IMR-90 (cell line): ENCODE data around the gene C1R. TPM values are rescaled to one million over a fixed set of nuclear protein-coding genes. Genes with fewer than 3 reads are reported as not detected.

Experiments
- ATAC-seq: fragments of 200-7000 bp; cut with Tn5 transposase; 2 replicates; pipeline ENCODE4 v1.9.1; 2020; ENCODE audit warnings: low read depth, mild to moderate bottlenecking, moderate library complexity
- BruUV-seq: library from RNA; stranded (reverse); fragments of 400-500 nt; replicated peaks from 2 replicates; lab custom pipeline; 2021; lab: Mats Ljungman, UMichigan
- CTCF ChIA-PET: fragments of 300-600 bp; formaldehyde crosslinking; extraction: SDS; loops from one replicate; lab custom pipeline; 2021; ENCODE audit warnings: antibody characterized with exemption; lab: Yijun Ruan, JAX
- POLR2A ChIA-PET: fragments of 300-600 bp; sonication (Branson Sonifier 250); formaldehyde crosslinking; loops from one replicate; lab custom pipeline; 2022; ENCODE audit warnings: antibody characterized with exemption; ENCODE audit not compliant: unreplicated experiment; lab: Charles Lee
- DNase-seq: peaks from one replicate; pipeline ENCODE4 v3.0.0; 2013
- H2AFZ ChIP-seq: replicated peaks from 2 replicates; pipeline ENCODE3; 2013; ENCODE audit warnings: low read length, mild to moderate bottlenecking; ENCODE audit not compliant: poor library complexity
- H2AK5ac ChIP-seq: 2 replicates; pipeline ENCODE4 v1.6.1; 2013; ENCODE audit warnings: low read depth, low read length, inconsistent platforms
- H2AK9ac ChIP-seq: replicated peaks from 2 replicates; pipeline ENCODE3; 2013; ENCODE audit warnings: mild to moderate bottlenecking, low read depth, low read length, moderate library complexity; ENCODE audit not compliant: poor library complexity
- H2BK120ac ChIP-seq: 2 replicates; pipeline ENCODE4 v1.6.1; 2013; ENCODE audit warnings: low read depth, low read length, inconsistent platforms
- H2BK15ac ChIP-seq: 3 replicates; pipeline ENCODE4 v1.6.1; 2013; ENCODE audit warnings: low read depth, low read length, inconsistent platforms
- H2BK20ac ChIP-seq: 2 replicates; pipeline ENCODE4 v1.6.1; 2013; ENCODE audit warnings: low read depth, mild to moderate bottlenecking, inconsistent platforms, low read length, moderate library complexity
- H2BK5ac ChIP-seq: 2 replicates; pipeline ENCODE4 v1.6.1; 2013; ENCODE audit warnings: mild to moderate bottlenecking, low read depth, low read length, inconsistent platforms; ENCODE audit not compliant: poor library complexity, severe bottlenecking
- H3K14ac ChIP-seq: replicated peaks from 2 replicates; pipeline ENCODE4 v1.6.1; 2013; ENCODE audit warnings: low read depth, low read length, inconsistent platforms
- H3K18ac ChIP-seq: 2 replicates; pipeline ENCODE4 v1.6.1; 2013; ENCODE audit warnings: low read depth, low read length, control low read depth
- H3K23ac ChIP-seq: 2 replicates; pipeline ENCODE4 v1.6.1; 2013; ENCODE audit warnings: low read depth, low read length, inconsistent platforms
- H3K27ac ChIP-seq: 2 replicates; pipeline ENCODE4 v1.5.1; 2013; ENCODE audit warnings: mild to moderate bottlenecking, control low read depth, low read length; ENCODE audit not compliant: insufficient read depth
- H3K27me3 ChIP-seq: 2 replicates; pipeline ENCODE4 v1.6.1; 2013; ENCODE audit warnings: low read length; ENCODE audit not compliant: control insufficient read depth, insufficient read depth
- H3K36me3 ChIP-seq: 2 replicates; pipeline ENCODE4 v1.6.1; 2013; ENCODE audit warnings: low read length, mixed read lengths; ENCODE audit not compliant: control insufficient read depth, insufficient read depth
- H3K4ac ChIP-seq: 2 replicates; pipeline ENCODE4 v1.6.1; 2013; ENCODE audit warnings: low read depth, low read length, inconsistent platforms
- H3K4me1 ChIP-seq: 2 replicates; pipeline ENCODE4 v1.6.1; 2013; ENCODE audit warnings: low read length, mixed read lengths; ENCODE audit not compliant: control insufficient read depth, insufficient read depth
- H3K4me2 ChIP-seq: 2 replicates; pipeline ENCODE4 v1.6.1; 2013; ENCODE audit warnings: low read depth, mild to moderate bottlenecking, control low read depth, low read length, moderate library complexity
- H3K4me3 ChIP-seq: 2 replicates; pipeline ENCODE4 v1.5.1; 2013; ENCODE audit warnings: low read depth, mild to moderate bottlenecking, control low read depth, low read length, moderate library complexity; ENCODE audit not compliant: insufficient read depth
- H3K56ac ChIP-seq: 2 replicates; pipeline ENCODE4 v1.6.1; 2013; ENCODE audit warnings: low read length, inconsistent platforms; ENCODE audit not compliant: insufficient read depth; ENCODE audit errors: extremely low read depth
- H3K79me1 ChIP-seq, 2 experiments: 2 replicates each; pipeline ENCODE4 v1.6.1; 2013; ENCODE audit warnings: low read length in 2 of 2, inconsistent platforms in 1 of 2, low read depth in 1 of 2
- H3K9ac ChIP-seq: 2 replicates; pipeline ENCODE4 v1.6.1; 2013; ENCODE audit warnings: low read depth, low read length, control low read depth
- H3K9me1 ChIP-seq: 2 replicates; pipeline ENCODE4 v1.6.1; 2013; ENCODE audit warnings: low read length, inconsistent platforms; ENCODE audit not compliant: insufficient read depth
- H3K9me3 ChIP-seq: 2 replicates; pipeline ENCODE4 v1.6.1; 2013; ENCODE audit warnings: low read length; ENCODE audit not compliant: control insufficient read depth, insufficient read depth
- H4K20me1 ChIP-seq: 2 replicates; pipeline ENCODE4 v1.6.1; 2013; ENCODE audit warnings: low read length, inconsistent platforms; ENCODE audit not compliant: insufficient read depth
- H4K5ac ChIP-seq: 2 replicates; pipeline ENCODE4 v1.6.1; 2013; ENCODE audit warnings: mild to moderate bottlenecking, low read depth, low read length, control low read depth
- H4K8ac ChIP-seq, 2 experiments: 2 replicates each; pipeline ENCODE4 v1.6.1; 2013; ENCODE audit warnings: low read depth in 2 of 2, low read length in 2 of 2, control low read depth in 1 of 2, inconsistent platforms in 1 of 2
- H4K91ac ChIP-seq: 2 replicates; pipeline ENCODE4 v1.6.1; 2013; ENCODE audit warnings: low read depth, low read length, inconsistent platforms; ENCODE audit not compliant: insufficient read depth
- BHLHE40 ChIP-seq: fragments of 150-350 bp; IDR thresholded peaks from 2 replicates; pipeline ENCODE4 v1.6.1; 2016; ENCODE audit warnings: mild to moderate bottlenecking, low read depth, low read length
- CEBPB ChIP-seq: IDR thresholded peaks from 2 replicates; pipeline ENCODE4 v1.6.1; 2012; ENCODE audit warnings: low read depth, low read length, improper control_type of control experiment
- CHD1 ChIP-seq: IDR thresholded peaks from 2 replicates; pipeline ENCODE4 v1.6.1; 2012; ENCODE audit warnings: low read depth, low read length, improper control_type of control experiment
- FOS ChIP-seq: fragments of 150-350 bp; IDR thresholded peaks from 2 replicates; pipeline ENCODE4 v1.6.1; 2016; ENCODE audit warnings: low read depth, low read length
- MAFK ChIP-seq: IDR thresholded peaks from 2 replicates; pipeline ENCODE4 v1.6.1; 2012; ENCODE audit warnings: low read depth, low read length, improper control_type of control experiment
- MAZ ChIP-seq: IDR thresholded peaks from 2 replicates; pipeline ENCODE4 v1.6.1; 2012; ENCODE audit warnings: low read depth, mild to moderate bottlenecking, low read length, improper control_type of control experiment, moderate library complexity, borderline replicate concordance
- MXI1 ChIP-seq: IDR thresholded peaks from 2 replicates; pipeline ENCODE4 v1.6.1; 2012; ENCODE audit warnings: low read depth, mild to moderate bottlenecking, low read length, moderate library complexity, borderline replicate concordance
- NFE2L2 ChIP-seq: fragments of 150-350 bp; IDR thresholded peaks from 2 replicates; pipeline ENCODE4 v1.6.1; 2016; ENCODE audit warnings: low read depth, mild to moderate bottlenecking, low read length
- POLR2A ChIP-seq: IDR thresholded peaks from 2 replicates; pipeline ENCODE4 v1.6.1; 2012; ENCODE audit warnings: mild to moderate bottlenecking, low read depth, low read length
- RAD21 ChIP-seq: IDR thresholded peaks from 2 replicates; pipeline ENCODE4 v1.6.1; 2012; ENCODE audit warnings: low read length, improper control_type of control experiment
- RCOR1 ChIP-seq: IDR thresholded peaks from 2 replicates; pipeline ENCODE4 v1.6.1; 2012; ENCODE audit warnings: mild to moderate bottlenecking, low read length, improper control_type of control experiment; ENCODE audit not compliant: insufficient replicate concordance
- RFX5 ChIP-seq: IDR thresholded peaks from 2 replicates; pipeline ENCODE4 v1.8.0; 2012; ENCODE audit warnings: low read depth, mild to moderate bottlenecking, low read length, moderate library complexity
- SMC3 ChIP-seq: fragments of 150-350 bp; IDR thresholded peaks from 2 replicates; pipeline ENCODE4 v1.6.1; 2016; ENCODE audit warnings: low read depth, mild to moderate bottlenecking, antibody characterized with exemption, low read length, moderate library complexity
- dilution Hi-C: fragments of 300-500 bp; cut with HindIII; formaldehyde crosslinking; loops from one replicate; pipeline ENCODE4 v1.14.3; 2018; ENCODE audit warnings: low sequenced_read_pairs; ENCODE audit not compliant: unreplicated experiment
- in situ Hi-C: fragments of 300-500 bp; cut with MboI; formaldehyde crosslinking; loops from 3 replicates; pipeline ENCODE4 v1.14.3; 2019; ENCODE audit warnings: low sequenced_read_pairs, inconsistent platforms, mixed read lengths
- intact Hi-C: fragments of 100-400 bp; cut with micrococcal nuclease; formaldehyde crosslinking; loops from 2 replicates; pipeline ENCODE4 v1.10.0; 2022
- polyA plus RNA-seq, 3 experiments: library from polyadenylated mRNA; depleted of rRNA; stranded (reverse); fragments of >200 nt; gene quantifications; 2 replicates each; pipeline ENCODE4 v1.2.3, GENCODE V29; 2012; ENCODE audit warnings: low replicate concordance in 1 of 3
- total RNA-seq: library from RNA; depleted of rRNA; stranded (reverse); fragments of >200 nt; gene quantifications from 2 replicates; pipeline ENCODE4 v1.2.3, GENCODE V29; 2012
- TF ChIP-seq, protein P1 (sequence below): conservative IDR thresholded peaks from 2 replicates; pipeline ENCODE4 v1.5.1; 2012; ENCODE audit warnings: mild to moderate bottlenecking, low read depth, low read length, improper control_type of control experiment
- TF ChIP-seq, protein P2 (sequence below): fragments of 150-350 bp; IDR thresholded peaks from 2 replicates; pipeline ENCODE4 v1.6.1; 2017; ENCODE audit warnings: mild to moderate bottlenecking, antibody characterized with exemption, low read length, low read depth
- TF ChIP-seq, protein P3 (sequence below): fragments of 150-350 bp; IDR thresholded peaks from 2 replicates; pipeline ENCODE4 v1.6.1; 2016; ENCODE audit warnings: low read depth, mild to moderate bottlenecking, low read length, moderate library complexity, borderline replicate concordance

C1R gene
- total and polyA plus RNA-seq, 2 of the 4 experiments (the other 2 are of a cell fraction): 38.4 to 165 TPM

DNA sequence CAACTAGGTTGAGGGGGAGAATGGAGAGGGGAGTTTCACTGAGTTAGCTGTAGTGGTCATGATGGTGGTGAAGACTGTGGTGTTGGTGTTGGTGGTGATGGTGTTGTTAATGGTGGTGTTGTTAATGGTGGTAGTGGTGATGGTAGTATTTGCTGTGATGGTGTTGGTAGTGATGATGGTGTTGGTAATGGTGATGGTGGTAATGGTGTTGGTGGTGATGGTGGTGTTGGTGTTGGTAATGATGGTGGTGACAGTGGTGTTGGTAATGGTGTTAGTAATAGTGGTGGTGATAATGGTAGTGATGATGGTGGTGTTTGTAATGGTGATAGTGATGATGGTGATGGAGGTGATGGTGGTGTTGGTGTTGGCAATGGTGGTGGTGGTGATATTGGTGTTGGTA is 9.1 kb downstream of the C1R start:
- Histone ChIP-seq H3K27ac (no peak overlapping the region), H4K5ac (no peak overlapping the region), H3K4me2 (no peak overlapping the region), H3K14ac (no peak overlapping the region), H3K36me3 (peaks cover 64% of the 10 kb centered on the region), H2BK120ac (no peak overlapping the region), H3K4me1 (peaks cover 8% of the 10 kb centered on the region; the same call in 1 of the 2 replicates), H3K18ac (no peak overlapping the region), H2BK20ac (no peak overlapping the region), H3K9me3 (no peaks in the 10 kb centered on the region), H2BK15ac (no peak overlapping the region), H4K20me1 (peaks cover 4% of the 10 kb centered on the region; the same call in 1 of the 2 replicates), H3K23ac (no peak overlapping the region; the same call in 1 of the 2 replicates), H3K79me1 (peaks cover 0 to 5% of the 10 kb centered on the region in 2 experiments; a peak in 1 of 4 replicates), H3K56ac (no peak overlapping the region), H3K4me3 (no peak overlapping the region), H2BK5ac (peak overlapping the region; percentile 70), H2AFZ (peak overlapping the region; percentile 49), H3K9ac (no peak overlapping the region), H2AK9ac (peak overlapping the region; percentile 10), H3K9me1 (peaks cover 19% of the 10 kb centered on the region), H3K4ac (no peak overlapping the region), H3K27me3 (no peaks in the 10 kb centered on the region), H4K8ac (no peak overlapping the region), H2AK5ac (peak overlapping the region; percentile 58), H4K91ac (no peak overlapping the region)
- intact Hi-C loops: no loop called here
- BruUV-seq: no TSS peak
- POLR2A ChIA-PET: no interaction called here
- ATAC-seq (no peak), DNase-seq (no peak)
- dilution Hi-C loops: no loop called here
- no peak for TF ChIP-seq MXI1
- TF ChIP-seq CHD1: no peak
- TF ChIP-seq FOS: no peak
- TF ChIP-seq RAD21: no peak
- no peak for TF ChIP-seq POLR2A
- TF ChIP-seq, protein P1, sequence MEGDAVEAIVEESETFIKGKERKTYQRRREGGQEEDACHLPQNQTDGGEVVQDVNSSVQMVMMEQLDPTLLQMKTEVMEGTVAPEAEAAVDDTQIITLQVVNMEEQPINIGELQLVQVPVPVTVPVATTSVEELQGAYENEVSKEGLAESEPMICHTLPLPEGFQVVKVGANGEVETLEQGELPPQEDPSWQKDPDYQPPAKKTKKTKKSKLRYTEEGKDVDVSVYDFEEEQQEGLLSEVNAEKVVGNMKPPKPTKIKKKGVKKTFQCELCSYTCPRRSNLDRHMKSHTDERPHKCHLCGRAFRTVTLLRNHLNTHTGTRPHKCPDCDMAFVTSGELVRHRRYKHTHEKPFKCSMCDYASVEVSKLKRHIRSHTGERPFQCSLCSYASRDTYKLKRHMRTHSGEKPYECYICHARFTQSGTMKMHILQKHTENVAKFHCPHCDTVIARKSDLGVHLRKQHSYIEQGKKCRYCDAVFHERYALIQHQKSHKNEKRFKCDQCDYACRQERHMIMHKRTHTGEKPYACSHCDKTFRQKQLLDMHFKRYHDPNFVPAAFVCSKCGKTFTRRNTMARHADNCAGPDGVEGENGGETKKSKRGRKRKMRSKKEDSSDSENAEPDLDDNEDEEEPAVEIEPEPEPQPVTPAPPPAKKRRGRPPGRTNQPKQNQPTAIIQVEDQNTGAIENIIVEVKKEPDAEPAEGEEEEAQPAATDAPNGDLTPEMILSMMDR: no peak
- no peak for TF ChIP-seq NFE2L2
- TF ChIP-seq, protein P2, sequence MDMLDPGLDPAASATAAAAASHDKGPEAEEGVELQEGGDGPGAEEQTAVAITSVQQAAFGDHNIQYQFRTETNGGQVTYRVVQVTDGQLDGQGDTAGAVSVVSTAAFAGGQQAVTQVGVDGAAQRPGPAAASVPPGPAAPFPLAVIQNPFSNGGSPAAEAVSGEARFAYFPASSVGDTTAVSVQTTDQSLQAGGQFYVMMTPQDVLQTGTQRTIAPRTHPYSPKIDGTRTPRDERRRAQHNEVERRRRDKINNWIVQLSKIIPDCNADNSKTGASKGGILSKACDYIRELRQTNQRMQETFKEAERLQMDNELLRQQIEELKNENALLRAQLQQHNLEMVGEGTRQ: no peak
- no peak for TF ChIP-seq RFX5
- TF ChIP-seq RCOR1: no peak
- TF ChIP-seq, protein P3, sequence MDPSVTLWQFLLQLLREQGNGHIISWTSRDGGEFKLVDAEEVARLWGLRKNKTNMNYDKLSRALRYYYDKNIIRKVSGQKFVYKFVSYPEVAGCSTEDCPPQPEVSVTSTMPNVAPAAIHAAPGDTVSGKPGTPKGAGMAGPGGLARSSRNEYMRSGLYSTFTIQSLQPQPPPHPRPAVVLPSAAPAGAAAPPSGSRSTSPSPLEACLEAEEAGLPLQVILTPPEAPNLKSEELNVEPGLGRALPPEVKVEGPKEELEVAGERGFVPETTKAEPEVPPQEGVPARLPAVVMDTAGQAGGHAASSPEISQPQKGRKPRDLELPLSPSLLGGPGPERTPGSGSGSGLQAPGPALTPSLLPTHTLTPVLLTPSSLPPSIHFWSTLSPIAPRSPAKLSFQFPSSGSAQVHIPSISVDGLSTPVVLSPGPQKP: no peak
- TF ChIP-seq CEBPB: no peak
- no peak for TF ChIP-seq MAFK
- no peak for TF ChIP-seq BHLHE40
- no peak for TF ChIP-seq MAZ
- TF ChIP-seq SMC3: no peak
- in situ Hi-C loops: no loop called here
- CTCF ChIA-PET: no interaction called here
